Activated T-cell treated with anti-CD3 and anti-CD28 coated beads, Interleukin-2, amount 50 U/mL, for 4 hours (primary cell): ENCODE data around the gene AATK. TPM values are rescaled to one million over a fixed set of nuclear protein-coding genes. Genes with fewer than 3 reads are reported as not detected.

Experiments used
- ATAC-seq, 2 donors: fragments of 200-7000 bp; cut with Tn5 transposase; one replicate each; pipeline ENCODE4 v1.10.0; 2021
- DNase-seq: peaks from one replicate; pipeline ENCODE4 v3.0.0-alpha.2; 2020
- H3K27me3 Mint-ChIP-seq: one replicate; pipeline ENCODE4 v1.8.0; 2021; ENCODE audit warnings: low read depth, mixed read lengths
- H3K36me3 Mint-ChIP-seq: one replicate; pipeline ENCODE4 v1.8.0; 2022; ENCODE audit warnings: mixed read lengths; ENCODE audit not compliant: insufficient read depth
- H3K4me1 Mint-ChIP-seq: one replicate; pipeline ENCODE4 v1.8.0; 2021; ENCODE audit warnings: low read depth, mixed read lengths
- H3K4me3 Mint-ChIP-seq: one replicate; pipeline ENCODE4 v1.8.0; 2021; ENCODE audit warnings: mild to moderate bottlenecking, moderate library complexity, mixed read lengths
- H3K9me3 Mint-ChIP-seq: one replicate; pipeline ENCODE4 v1.8.0; 2021; ENCODE audit warnings: mixed read lengths
- total RNA-seq, 3 donors: library from RNA; stranded (reverse); gene quantifications; one replicate each; pipeline ENCODE4 v1.2.1, GENCODE V29; 2021

Gene AATK
- total RNA-seq, 3 donors from 2014 or later, result 0.46 to 3.8 (median 0.87) TPM

DNA sequence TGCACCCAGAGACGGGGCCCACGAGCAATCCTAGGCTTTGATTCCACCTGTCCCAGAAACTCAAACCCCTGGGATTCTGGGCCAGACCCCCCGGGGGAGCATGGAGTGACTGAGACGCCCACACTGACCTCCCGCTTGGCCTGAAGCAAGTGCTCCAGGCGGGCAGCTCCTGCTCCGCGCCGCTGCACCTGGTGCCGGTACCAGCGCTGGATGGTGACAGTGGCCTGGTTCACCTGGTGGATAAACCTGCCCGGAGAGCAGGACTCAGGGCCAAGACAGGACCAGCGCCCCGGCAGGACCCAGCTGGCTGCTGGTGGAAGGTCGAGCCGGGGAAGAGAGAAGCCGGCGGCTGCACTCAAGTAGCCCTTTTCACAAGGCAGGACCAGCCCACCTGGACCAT, 34.2 kb upstream of the AATK start:
- Mint-ChIP-seq H3K36me3 (peaks cover 2% of the 10 kb centered on the region), H3K4me3 (no peak overlapping the region), H3K27me3 (no peaks in the 10 kb centered on the region), H3K4me1 (no peaks in the 10 kb centered on the region), H3K9me3 (no peaks in the 10 kb centered on the region)
- DNase-seq (no peak), ATAC-seq (no peak)

DNA sequence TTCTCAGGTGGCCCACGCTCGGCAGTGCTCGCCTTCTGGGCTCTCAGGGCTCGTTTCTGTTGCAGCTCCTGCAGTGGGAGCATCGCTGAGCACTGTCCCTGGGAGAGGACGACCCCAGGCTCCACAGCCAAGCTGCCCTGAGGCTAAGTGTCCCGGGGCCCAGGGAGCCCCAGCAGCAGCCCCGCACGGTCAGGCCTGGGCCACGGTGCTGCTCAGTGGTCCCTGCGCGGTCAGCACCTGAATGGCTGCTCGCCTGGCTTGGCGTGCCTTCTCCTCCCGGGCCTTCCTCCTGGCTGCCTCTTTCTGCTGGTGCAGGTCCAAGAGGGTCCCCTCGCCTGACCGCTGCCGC, 33.4 kb upstream of the AATK start:
- no peak overlapping the region for H3K4me3 Mint-ChIP-seq
- no peaks in the 10 kb centered on the region for H3K4me1 Mint-ChIP-seq
- H3K9me3 Mint-ChIP-seq, result no peaks in the 10 kb centered on the region

DNA sequence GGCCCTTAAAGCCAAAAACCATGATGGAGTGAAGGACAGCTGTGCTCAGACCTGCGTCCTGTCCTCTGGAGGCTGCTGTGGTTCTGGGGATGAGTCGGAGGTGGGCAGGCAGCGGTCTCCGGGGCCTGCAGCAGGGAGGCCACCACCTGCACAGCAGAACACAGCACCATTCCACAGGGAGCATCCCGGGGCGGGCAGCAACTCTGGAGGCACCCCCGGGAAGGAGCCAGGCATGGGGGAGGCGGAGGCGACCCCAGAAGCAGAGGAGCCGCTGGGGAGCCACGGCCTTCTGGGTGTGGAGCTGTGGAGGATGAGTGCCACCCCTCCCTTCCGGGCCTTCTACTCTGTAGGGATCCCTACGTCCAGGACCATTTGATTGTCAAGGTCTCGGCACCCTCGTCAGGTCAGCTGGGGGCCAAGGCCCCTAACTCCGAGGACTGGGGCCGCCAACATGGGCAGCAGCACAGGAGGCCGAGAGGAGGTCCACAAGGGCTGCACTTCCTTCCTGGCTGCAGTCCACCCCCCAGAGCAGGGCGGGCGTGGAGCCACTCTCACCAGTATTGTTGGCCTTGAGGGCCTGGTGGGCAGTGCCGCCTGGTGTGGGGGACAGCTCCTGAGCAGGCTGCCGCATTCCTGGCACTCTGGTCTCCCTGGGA, 32.9 kb upstream of the AATK start:
- no peak overlapping the region for H3K4me3 Mint-ChIP-seq
- no peaks in the 10 kb centered on the region for H3K9me3 Mint-ChIP-seq
- H3K27me3 Mint-ChIP-seq, result no peaks in the 10 kb centered on the region
- DNase-seq, result no peak
- ATAC-seq, result no peak
- no peaks in the 10 kb centered on the region for H3K4me1 Mint-ChIP-seq
- H3K36me3 Mint-ChIP-seq, result peaks cover 2% of the 10 kb centered on the region

More for the DNA sequence above, 33.4 kb upstream of the AATK start:
- H3K27me3 Mint-ChIP-seq, result no peaks in the 10 kb centered on the region
- peaks cover 2% of the 10 kb centered on the region for H3K36me3 Mint-ChIP-seq
- ATAC-seq (no peak), DNase-seq (no peak)

DNA sequence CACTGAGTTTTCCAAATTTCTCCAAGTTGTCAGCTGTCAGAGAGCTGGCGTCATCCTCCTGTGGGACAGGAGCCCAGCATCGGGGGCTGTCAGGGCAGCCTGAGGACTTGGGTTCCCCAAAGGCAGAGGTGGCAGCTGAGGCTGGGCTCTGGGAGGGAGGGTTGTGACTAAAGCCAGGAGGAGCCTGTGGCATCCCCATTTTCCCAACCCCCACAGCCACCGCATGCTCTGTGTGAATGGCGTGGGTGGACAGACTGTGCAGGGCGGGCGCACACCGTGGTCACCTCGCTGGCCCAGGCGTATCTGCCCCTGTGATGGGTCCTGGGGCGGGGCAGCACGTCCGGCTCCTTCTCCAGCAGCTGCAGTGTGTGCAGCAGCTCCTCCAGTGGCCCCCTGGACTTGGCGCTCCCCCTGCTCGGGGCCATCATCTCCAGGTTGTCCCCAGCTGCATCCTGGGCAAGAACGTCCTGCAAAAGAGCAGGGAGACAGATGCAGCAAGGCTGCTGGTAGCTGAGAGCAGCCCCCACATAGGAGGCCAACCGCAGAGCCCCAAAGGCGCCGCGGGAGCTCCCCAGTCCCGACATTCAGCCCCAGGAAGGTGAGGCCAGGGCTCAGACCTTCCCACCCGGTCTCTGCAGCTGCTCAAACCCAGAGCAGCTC, 31.9 kb upstream of the AATK start:
- peaks cover 2% of the 10 kb centered on the region for H3K36me3 Mint-ChIP-seq

DNA sequence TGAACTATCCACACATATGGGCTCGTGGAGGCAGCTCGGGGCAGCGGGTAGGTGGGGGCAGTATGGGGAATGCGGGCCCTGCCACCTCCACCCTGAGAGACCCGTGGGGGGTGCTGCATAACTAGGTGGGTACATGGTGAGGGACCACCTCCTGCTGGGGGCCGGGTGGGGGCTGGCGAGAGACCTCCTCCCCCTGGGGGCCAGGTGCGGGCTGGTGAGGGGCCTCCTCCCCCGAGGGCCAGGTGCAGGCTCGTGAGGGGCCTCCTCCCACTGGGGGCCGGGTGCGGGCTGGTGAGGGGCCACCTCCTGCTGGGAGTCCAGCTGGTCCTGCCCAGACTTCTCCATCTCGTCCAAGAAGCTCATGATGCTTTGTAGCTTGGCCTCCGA, 31.4 kb upstream of the AATK start:
- ATAC-seq (no peak), DNase-seq (no peak)
- peaks cover 2% of the 10 kb centered on the region for H3K36me3 Mint-ChIP-seq
- H3K4me3 Mint-ChIP-seq, result no peak overlapping the region
- no peaks in the 10 kb centered on the region for H3K9me3 Mint-ChIP-seq
- no peaks in the 10 kb centered on the region for H3K27me3 Mint-ChIP-seq
- no peaks in the 10 kb centered on the region for H3K4me1 Mint-ChIP-seq

More for the DNA sequence above, 31.9 kb upstream of the AATK start:
- ATAC-seq, result no peak
- H3K9me3 Mint-ChIP-seq, result no peaks in the 10 kb centered on the region
- no peaks in the 10 kb centered on the region for H3K27me3 Mint-ChIP-seq
- H3K4me1 Mint-ChIP-seq, result no peaks in the 10 kb centered on the region
- DNase-seq, result no peak
- H3K4me3 Mint-ChIP-seq, result no peak overlapping the region

DNA sequence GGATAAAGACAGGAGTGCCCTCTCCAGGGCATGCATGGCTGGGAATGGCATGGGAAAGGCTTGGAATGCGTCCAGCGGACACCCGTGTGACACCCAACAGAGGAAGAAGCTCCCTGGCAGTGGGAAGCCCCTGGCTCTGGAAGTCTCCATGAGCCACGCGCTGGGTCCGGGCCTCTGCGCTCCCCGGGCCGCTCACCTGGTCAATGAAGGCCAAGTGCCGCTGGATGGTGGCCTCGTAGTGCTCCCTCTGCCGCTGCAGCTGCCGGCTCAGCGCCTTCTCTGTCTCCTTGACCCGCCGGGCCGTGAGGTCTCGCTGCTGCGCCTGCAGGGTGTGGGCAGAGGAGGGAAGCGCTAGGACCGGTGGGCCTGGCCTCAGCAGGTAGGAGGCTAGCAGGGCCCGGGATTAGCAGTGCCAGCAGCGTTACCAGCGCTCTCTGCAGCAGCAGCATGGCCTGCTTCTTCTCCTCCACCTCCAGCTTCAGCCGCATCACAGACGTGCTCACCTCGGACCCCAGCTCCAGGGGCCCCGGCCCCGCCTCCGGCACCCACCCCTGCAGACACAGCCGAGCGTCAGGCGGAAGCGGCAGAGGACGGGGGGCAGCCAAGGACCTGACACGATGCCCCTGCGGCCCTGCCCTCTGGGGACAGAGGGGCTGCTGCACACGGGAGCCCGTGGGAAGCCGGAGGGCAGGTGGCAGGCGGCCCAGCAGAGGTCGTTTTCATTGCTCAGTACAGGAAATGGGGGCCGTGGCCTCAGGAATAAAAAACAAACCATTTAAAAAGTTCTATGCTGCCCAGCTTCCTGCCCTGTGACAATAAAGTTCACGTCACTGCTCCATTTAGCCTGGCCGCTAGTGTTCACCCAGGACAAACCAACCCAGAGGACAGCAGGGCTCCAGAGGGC, 30.7 kb upstream of the AATK start:
- Mint-ChIP-seq H3K4me3 (no peak overlapping the region), H3K9me3 (no peaks in the 10 kb centered on the region), H3K36me3 (peaks cover 2% of the 10 kb centered on the region), H3K4me1 (no peaks in the 10 kb centered on the region), H3K27me3 (no peaks in the 10 kb centered on the region)
- ATAC-seq (no peak), DNase-seq (no peak)

DNA sequence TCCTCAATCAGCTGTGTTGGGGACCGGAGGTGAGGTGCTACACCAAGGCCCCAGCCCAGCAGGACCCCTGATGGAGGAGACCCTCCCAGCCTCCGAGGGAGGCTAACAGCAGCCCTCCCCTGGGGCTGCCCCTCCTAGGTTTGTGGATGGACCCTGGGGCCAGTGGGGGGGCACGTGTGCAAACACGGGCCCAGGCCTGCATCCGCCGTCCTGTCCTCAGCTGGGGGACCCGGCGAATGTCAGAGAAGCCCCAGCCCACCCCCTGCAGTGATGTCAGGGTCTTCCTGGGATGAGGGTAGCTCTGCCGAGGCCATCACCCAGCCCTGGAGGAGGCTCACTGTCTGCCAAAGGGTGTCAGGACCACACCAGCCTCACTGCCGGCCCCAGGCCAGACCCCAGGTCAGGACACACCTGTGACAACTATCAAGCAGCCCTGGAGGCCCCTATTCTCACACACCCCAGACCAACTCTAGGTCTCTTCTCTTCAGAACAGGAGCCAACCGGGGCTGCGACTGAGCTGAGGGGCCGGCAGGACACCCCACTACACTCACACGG, 30.0 kb upstream of the AATK start:
- ATAC-seq (no peak), DNase-seq (no peak)
- Mint-ChIP-seq H3K4me1 (no peaks in the 10 kb centered on the region), H3K4me3 (no peak overlapping the region), H3K36me3 (peaks cover 2% of the 10 kb centered on the region), H3K9me3 (no peaks in the 10 kb centered on the region), H3K27me3 (no peaks in the 10 kb centered on the region)

DNA sequence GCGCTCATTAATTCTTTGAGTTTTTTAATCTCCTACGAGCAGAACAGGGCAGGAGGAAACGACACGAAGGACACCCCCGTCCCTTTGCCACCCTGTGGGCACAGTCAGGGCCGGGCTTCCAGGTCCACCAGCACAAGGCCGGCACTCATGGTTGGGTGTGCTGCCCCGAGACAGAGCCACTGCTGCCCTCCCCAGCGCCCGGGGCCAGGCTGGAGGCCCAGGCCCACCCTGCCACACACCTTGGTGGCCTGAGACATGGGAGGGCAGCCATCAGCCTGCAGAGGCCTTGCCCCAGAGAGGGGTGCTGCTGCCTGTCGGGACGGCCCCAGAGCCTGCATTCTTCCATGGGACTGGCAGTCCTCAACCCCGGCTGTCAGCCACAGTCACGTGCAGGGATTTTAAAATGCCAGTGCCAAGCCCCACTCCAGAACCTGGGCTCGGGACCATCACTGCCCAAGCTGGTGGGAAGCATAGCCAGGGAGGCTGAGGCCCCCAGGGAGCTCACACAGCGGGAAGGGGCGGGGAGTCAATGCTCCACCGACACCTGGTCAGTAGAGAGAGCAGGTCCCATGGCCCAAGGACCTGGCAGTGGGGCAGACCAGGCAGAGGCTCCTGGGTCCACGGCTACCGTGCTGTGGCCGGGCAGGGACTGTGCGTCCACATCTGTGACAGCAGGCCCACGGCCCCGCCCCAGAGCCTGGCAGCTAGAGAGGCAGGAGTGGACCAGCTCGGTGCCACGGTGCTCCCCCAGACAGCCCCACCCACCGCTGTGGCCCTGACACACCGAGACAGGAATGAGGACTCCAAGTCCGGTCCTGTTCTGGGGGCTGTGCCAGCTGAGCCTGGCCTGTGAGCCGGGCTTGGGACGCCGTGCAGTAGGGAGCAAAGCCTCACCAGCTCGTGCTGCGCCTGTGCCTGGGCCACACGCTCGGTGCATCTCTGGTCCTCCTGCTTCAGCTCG, 29.2 kb upstream of the AATK start:
- H3K27me3 Mint-ChIP-seq, result no peaks in the 10 kb centered on the region
- H3K4me1 Mint-ChIP-seq, result no peaks in the 10 kb centered on the region
- H3K36me3 Mint-ChIP-seq, result peaks cover 2% of the 10 kb centered on the region
- no peak overlapping the region for H3K4me3 Mint-ChIP-seq
- no peak for DNase-seq
- no peak for ATAC-seq
- no peaks in the 10 kb centered on the region for H3K9me3 Mint-ChIP-seq

DNA sequence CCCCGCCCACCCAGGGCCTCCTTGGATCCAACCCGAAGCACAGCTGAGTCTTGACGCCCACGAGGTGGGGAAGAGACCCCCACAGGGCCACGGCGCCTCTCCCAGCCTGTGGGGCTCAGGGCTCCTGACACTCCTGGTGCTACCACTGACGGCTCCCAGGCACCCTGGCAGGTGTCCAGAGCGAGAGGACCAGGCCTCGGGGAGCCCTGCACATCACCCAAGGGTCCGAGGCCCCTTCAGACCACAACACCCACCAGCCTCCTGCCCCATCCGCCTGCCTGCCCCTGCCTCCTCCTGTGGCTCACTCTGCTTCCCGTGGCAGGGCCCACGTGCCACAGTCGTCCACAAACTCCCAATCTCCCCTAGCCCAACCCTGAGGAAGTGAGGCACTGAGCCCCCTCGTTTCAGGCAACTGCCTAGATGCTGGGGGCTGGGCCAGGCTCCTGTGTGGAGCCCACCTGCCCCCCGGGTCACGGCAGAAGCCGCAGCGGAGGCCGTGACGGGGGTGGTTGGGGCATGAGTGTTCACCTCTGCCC, 28.3 kb upstream of the AATK start:
- Mint-ChIP-seq H3K36me3 (peaks cover 2% of the 10 kb centered on the region), H3K27me3 (no peaks in the 10 kb centered on the region), H3K4me1 (no peaks in the 10 kb centered on the region), H3K4me3 (no peak overlapping the region), H3K9me3 (no peaks in the 10 kb centered on the region)
- ATAC-seq (no peak), DNase-seq (no peak)

DNA sequence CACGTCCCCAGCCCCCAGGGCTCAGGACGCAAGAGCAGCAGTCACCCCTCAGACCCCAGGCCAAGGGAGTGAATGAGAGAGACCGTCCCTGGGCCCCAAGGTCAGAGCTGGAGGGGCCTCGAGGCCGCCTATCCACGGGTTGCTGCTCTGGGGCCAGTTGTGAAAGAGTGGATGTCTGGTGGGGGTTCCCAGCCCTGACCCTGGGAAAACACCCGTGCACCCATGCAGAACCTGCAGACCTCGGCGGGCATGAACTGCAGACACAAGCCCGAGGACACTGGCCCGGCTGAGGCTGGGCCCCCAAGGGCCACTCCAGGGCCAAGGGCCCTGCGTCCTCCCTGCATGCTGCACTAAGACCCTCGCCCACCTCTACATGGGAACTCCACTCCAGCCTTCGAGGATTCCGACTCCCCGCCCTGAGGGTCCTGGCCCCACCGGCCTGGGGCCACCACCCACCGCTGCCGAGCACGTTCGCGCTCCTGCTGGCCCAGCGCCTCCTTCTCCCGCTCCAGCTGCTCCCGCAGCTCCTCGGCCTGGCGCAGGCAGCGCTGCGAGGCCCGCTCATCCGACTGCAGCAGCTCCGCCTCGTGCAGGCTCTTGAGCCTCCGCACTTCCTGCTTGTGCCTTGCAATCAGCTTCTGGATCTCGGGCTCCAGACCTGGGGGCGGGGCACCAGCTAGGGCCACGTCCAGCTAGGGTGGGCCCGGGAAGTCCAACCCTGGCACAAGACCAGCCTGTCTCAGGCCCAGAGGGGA, 27.6 kb upstream of the AATK start:
- Mint-ChIP-seq H3K36me3 (peaks cover 2% of the 10 kb centered on the region), H3K4me1 (no peaks in the 10 kb centered on the region), H3K4me3 (no peak overlapping the region), H3K27me3 (no peaks in the 10 kb centered on the region), H3K9me3 (no peaks in the 10 kb centered on the region)
- no peak for DNase-seq
- ATAC-seq, result no peak

DNA sequence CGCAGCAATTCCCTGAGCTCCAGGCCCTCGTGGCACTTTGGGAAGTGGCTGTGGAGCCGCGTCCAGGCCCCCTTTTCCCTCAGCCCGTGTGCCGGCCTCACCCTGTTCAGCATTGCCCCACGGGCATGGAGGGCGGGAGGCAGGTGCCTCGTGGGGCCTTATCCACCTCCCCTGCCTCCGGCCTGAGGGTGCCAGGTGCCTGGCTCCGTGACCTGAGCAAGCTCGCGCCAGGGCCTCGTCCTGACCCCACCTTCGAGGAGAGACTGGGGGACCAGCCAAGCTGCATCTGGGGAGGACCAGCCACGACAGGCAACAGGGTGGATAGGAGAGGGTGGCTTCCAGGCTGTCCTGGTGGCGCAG, 27.0 kb upstream of the AATK start:
- H3K4me1 Mint-ChIP-seq, result no peaks in the 10 kb centered on the region
- no peaks in the 10 kb centered on the region for H3K9me3 Mint-ChIP-seq
- no peak for DNase-seq
- peaks cover 2% of the 10 kb centered on the region for H3K36me3 Mint-ChIP-seq
- no peak overlapping the region for H3K4me3 Mint-ChIP-seq
- ATAC-seq, result no peak
- H3K27me3 Mint-ChIP-seq, result no peaks in the 10 kb centered on the region

DNA sequence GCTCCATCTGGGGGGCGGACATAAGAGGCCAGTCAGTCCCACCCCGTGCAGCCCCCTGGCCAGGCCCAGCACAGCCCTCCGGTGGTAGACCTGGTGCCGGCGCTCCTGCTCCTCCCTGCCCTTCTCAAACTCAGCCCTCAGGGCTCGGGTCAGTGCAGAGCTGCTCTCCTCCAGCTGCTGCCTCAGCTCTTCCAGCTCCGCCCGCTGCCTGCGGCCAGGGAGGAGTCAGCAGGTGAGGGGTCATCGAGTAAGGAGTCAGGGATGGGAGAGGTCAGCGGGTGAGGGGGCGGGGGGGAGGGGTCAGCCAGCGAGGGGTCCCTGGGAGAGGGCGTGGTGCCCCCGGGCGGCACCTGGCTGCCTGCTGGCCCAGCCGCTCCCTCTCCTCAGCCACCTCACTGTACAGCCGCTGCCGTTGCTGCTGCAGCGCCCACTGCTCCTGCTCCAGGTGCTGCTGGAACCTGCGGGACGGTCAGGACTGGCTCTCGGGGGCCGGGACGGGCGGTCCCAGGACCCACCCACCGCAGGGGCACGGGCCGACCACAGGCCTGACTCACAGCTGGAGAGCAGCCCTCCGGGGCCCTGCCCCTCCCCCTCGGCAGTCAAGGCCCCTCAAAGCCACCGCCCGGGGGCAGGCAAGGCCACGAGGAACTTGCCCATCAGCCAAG, 26.5 kb upstream of the AATK start:
- ATAC-seq (no peak), DNase-seq (no peak)
- Mint-ChIP-seq H3K36me3 (no peaks in the 10 kb centered on the region), H3K4me3 (no peak overlapping the region), H3K9me3 (no peaks in the 10 kb centered on the region), H3K27me3 (no peaks in the 10 kb centered on the region), H3K4me1 (no peaks in the 10 kb centered on the region)

DNA sequence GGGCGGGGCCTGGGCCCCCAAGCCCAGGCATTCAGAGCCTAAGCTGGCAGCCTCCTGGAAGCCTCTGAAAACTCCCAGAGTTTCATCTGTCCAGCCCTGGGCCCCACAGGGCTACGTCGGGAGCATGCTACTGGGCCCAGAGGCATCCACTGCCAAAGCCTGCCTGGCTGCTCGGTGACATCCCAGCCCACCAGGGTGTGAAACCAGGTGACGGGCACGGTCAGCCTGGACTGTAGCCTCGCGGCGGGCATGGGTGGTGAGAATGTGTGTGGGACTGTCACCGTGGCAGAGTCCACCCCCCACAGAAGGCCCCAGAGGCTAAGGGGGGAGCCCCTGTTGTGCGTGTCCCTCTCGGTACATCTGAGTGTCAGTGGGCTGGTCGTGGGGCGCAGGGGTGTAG, 25.6 kb upstream of the AATK start:
- no peaks in the 10 kb centered on the region for H3K9me3 Mint-ChIP-seq

More for the DNA sequence above, 25.6 kb upstream of the AATK start:
- H3K4me1 Mint-ChIP-seq, result no peaks in the 10 kb centered on the region
- no peaks in the 10 kb centered on the region for H3K27me3 Mint-ChIP-seq
- no peak for ATAC-seq
- no peak for DNase-seq
- no peaks in the 10 kb centered on the region for H3K36me3 Mint-ChIP-seq
- H3K4me3 Mint-ChIP-seq, result no peak overlapping the region
